ENCODE data around the gene LRRN2. TPM values are rescaled to one million over a fixed set of nuclear protein-coding genes. Genes with fewer than 3 reads are reported as not detected.

Gene LRRN2
- total RNA-seq, 1 experiment from 2014 or later: 2.0 TPM

DNA sequence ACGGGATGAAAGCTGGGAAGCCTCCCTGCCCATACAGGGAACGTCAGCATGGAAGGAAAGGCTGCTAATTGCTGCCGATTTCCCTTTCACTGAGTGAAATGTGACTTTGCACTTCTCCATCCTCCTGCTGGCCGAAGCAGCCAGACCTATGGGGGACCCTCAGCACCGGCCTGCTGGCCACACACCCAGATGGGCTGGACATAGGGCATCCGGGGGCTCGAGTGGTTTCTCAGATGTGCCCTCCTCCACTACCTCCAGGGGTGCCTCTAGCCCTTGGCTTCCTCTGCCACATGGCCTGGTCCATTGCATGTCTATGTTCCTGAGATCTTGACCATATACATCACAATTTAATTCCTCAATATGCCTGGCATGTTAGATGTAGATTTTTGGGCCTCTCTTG lies 79.7 kb downstream of the LRRN2 start:
- Histone ChIP-seq H3K27ac (ENCODE audit: low read length) (no peak overlapping the region), H3K4me3 (ENCODE audit: low read depth in 2 of 2, low read length in 2 of 2) (no peak overlapping the region), H3K9me3 (ENCODE audit: control insufficient read depth, insufficient read depth, low read depth, low read length) (no peaks in the 10 kb centered on the region), H3K27me3 (ENCODE audit: control insufficient read depth, insufficient read depth, low read length) (no peaks in the 10 kb centered on the region; the same call in 1 of the 2 replicates), H3K4me1 (ENCODE audit: control insufficient read depth, insufficient read depth, low read length) (no peaks in the 10 kb centered on the region), H3K36me3 (ENCODE audit: control insufficient read depth, insufficient read depth, low read length) (no peaks in the 10 kb centered on the region)
- ATAC-seq (no peak), DNase-seq (ENCODE audit: low read depth, low spot score) (no peak)
- TF ChIP-seq, protein P1, sequence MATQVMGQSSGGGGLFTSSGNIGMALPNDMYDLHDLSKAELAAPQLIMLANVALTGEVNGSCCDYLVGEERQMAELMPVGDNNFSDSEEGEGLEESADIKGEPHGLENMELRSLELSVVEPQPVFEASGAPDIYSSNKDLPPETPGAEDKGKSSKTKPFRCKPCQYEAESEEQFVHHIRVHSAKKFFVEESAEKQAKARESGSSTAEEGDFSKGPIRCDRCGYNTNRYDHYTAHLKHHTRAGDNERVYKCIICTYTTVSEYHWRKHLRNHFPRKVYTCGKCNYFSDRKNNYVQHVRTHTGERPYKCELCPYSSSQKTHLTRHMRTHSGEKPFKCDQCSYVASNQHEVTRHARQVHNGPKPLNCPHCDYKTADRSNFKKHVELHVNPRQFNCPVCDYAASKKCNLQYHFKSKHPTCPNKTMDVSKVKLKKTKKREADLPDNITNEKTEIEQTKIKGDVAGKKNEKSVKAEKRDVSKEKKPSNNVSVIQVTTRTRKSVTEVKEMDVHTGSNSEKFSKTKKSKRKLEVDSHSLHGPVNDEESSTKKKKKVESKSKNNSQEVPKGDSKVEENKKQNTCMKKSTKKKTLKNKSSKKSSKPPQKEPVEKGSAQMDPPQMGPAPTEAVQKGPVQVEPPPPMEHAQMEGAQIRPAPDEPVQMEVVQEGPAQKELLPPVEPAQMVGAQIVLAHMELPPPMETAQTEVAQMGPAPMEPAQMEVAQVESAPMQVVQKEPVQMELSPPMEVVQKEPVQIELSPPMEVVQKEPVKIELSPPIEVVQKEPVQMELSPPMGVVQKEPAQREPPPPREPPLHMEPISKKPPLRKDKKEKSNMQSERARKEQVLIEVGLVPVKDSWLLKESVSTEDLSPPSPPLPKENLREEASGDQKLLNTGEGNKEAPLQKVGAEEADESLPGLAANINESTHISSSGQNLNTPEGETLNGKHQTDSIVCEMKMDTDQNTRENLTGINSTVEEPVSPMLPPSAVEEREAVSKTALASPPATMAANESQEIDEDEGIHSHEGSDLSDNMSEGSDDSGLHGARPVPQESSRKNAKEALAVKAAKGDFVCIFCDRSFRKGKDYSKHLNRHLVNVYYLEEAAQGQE (IDR thresholded peaks at IDR 0.05; ENCODE audit: insufficient read depth in 1 of 2, low read depth in 2 of 2, low read length in 1 of 2): no peak
- TF ChIP-seq SIN3A (IDR thresholded peaks at IDR 0.05; ENCODE audit: borderline replicate concordance, insufficient read depth, low read depth, low read length) (no peak), POLR2AphosphoS5 (IDR thresholded peaks at IDR 0.05; ENCODE audit: low read depth, low read length) (no peak), TCF7L2 (IDR thresholded peaks at IDR 0.05; ENCODE audit: low read depth, low read length) (no peak)
- TF ChIP-seq, protein P2, sequence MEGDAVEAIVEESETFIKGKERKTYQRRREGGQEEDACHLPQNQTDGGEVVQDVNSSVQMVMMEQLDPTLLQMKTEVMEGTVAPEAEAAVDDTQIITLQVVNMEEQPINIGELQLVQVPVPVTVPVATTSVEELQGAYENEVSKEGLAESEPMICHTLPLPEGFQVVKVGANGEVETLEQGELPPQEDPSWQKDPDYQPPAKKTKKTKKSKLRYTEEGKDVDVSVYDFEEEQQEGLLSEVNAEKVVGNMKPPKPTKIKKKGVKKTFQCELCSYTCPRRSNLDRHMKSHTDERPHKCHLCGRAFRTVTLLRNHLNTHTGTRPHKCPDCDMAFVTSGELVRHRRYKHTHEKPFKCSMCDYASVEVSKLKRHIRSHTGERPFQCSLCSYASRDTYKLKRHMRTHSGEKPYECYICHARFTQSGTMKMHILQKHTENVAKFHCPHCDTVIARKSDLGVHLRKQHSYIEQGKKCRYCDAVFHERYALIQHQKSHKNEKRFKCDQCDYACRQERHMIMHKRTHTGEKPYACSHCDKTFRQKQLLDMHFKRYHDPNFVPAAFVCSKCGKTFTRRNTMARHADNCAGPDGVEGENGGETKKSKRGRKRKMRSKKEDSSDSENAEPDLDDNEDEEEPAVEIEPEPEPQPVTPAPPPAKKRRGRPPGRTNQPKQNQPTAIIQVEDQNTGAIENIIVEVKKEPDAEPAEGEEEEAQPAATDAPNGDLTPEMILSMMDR (IDR thresholded peaks at IDR 0.05): no peak
- POLR2A ChIA-PET: no interaction called here
- intact Hi-C loops (cut with micrococcal nuclease; ENCODE audit: unreplicated experiment) (no loop called here), in situ Hi-C loops (cut with HindIII; ENCODE audit: low pct_unique_long_range_greater_than_20kb, low sequenced_read_pairs) (no loop called here)
- no TSS peak for BruUV-seq (replicated peaks)
- CTCF ChIA-PET: no interaction called here

DNA sequence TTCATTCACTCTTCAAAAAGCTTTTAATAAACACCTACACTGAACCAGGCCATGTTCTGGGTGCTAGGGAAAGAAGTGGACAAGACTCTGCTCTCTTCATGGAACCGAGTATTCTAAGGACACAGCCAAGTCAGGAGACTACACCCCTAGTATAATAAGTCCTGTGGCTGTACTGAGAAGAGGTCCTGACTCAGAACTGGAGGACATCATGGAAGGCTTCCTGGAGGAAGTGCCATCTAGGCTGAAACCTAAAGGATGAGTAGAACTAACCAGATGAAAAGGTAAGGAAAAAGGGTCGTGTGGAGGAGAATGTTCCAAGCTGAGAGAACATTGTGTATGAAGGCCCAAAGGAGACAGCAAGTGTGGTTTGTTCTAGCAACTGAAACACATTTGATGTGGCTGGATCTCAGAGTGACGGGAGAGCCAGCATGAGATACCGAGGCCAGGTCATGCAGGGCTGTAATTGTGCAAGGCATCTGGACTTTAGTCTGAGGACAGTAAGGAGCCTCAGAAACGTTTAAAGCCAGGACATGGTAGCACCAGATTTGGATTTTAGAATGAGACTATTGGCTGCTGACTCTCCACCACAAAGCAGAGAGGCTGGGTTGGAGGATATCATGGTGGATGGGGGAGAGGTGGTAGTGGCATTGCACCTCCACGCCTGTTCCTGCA lies 82.5 kb downstream of the LRRN2 start:
- Histone ChIP-seq H3K4me1 (ENCODE audit: control insufficient read depth, insufficient read depth, low read length) (no peaks in the 10 kb centered on the region), H3K27ac (ENCODE audit: low read length) (no peak overlapping the region), H3K27me3 (ENCODE audit: control insufficient read depth, insufficient read depth, low read length) (no peaks in the 10 kb centered on the region), H3K9me3 (ENCODE audit: control insufficient read depth, insufficient read depth, low read depth, low read length) (no peaks in the 10 kb centered on the region), H3K4me3 (ENCODE audit: low read depth in 2 of 2, low read length in 2 of 2) (no peak overlapping the region), H3K36me3 (ENCODE audit: control insufficient read depth, insufficient read depth, low read length) (no peaks in the 10 kb centered on the region)
- TF ChIP-seq, protein P2 (IDR thresholded peaks at IDR 0.05): no peak
- no peak for TF ChIP-seq SIN3A (IDR thresholded peaks at IDR 0.05; ENCODE audit: borderline replicate concordance, insufficient read depth, low read depth, low read length)
- TF ChIP-seq TCF7L2 (IDR thresholded peaks at IDR 0.05; ENCODE audit: low read depth, low read length): no peak
- TF ChIP-seq POLR2AphosphoS5 (IDR thresholded peaks at IDR 0.05; ENCODE audit: low read depth, low read length): no peak
- TF ChIP-seq, protein P1 (IDR thresholded peaks at IDR 0.05; ENCODE audit: insufficient read depth in 1 of 2, low read depth in 2 of 2, low read length in 1 of 2): no peak
- in situ Hi-C loops (cut with HindIII; ENCODE audit: low pct_unique_long_range_greater_than_20kb, low sequenced_read_pairs) (no loop called here), intact Hi-C loops (cut with micrococcal nuclease; ENCODE audit: unreplicated experiment) (no loop called here)
- ATAC-seq (no peak), DNase-seq (ENCODE audit: low read depth, low spot score) (no peak)
- ChIA-PET CTCF (interaction anchor here (0.7 kb wide), 1 partner anchor 20 kb away, joined by 3 read pairs; no protein-coding TSS in a partner anchor), POLR2A (interaction anchor here (1.1 kb wide), 1 partner anchor 12 kb away, joined by 5 read pairs; no protein-coding TSS in a partner anchor)
- BruUV-seq (replicated peaks): no TSS peak
